Cardiac septum (tissue), 1 donor: ENCODE measurements around the gene HSP90AA1. TPM values are rescaled to one million over a fixed set of nuclear protein-coding genes. Genes with fewer than 3 reads are reported as not detected.
"Not testable (repeated sequence)": the region's sequence is repeated elsewhere in the genome, so short reads cannot be mapped to it uniquely, and the experiment has no call there.

Source experiments
- DNase-seq: peaks from one replicate; pipeline ENCODE4 v3.0.0-alpha.2; 2020; ENCODE audit warnings: low spot score
- intact Hi-C: fragments of 100-400 bp; cut with DNase I; formaldehyde crosslinking; loops from one replicate; pipeline ENCODE4 v1.14.0; 2022
- total RNA-seq: library from RNA; stranded (reverse); fragmentation: NEBNext Ultra II Directional; extraction: Animal tissue kit (Norgen Biotek cat#: 25700); gene quantifications from one replicate; pipeline ENCODE4 v1.2.1, GENCODE V29; 2021
- donor health status: DM: no; HTN: no; CAD: no.

HSP90AA1 gene
- total RNA-seq, 1 donor from 2014 or later: 475 TPM

DNA sequence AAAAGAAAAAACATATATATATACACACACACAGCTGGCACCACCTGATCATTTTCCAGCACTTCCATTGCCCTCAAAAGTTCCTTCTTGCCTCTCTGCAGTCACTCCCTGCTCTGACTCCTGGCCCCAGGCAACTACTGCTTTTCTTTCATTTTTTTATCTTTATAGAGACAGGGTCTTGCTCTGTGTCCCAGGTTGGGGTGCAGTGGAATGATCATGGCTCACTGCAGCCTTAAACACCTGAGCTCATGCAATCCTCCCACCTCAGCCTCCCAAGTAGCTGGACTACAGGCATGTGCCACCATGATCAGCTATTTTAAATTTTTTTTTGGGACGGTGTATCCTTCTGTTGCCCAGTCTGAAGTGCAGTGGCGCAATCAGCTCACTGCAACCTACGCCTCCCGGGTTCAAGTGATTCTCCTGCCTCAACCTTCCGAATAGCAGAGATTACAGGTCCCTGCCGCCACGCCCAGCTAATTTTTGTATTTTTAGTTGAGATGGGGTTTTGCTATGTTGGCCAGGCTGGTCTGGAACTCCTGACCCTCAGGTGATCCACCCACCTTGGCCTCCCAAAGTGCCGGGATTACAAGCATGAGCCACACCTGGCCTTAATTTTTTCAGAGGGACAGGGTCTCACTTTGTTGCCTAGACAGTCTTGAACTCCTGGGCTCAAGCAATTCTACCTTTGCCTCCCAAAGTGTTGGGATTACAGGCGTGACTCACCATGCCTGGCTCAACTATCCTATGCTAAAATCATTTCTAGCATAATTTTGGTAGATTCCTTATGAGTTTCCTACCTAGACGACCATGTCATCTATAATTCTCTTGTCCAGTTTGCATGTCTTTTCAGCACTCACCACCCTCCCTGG is 7.8 kb downstream of the HSP90AA1 start:
- no peak for DNase-seq
- intact Hi-C loops: no loop called here

DNA sequence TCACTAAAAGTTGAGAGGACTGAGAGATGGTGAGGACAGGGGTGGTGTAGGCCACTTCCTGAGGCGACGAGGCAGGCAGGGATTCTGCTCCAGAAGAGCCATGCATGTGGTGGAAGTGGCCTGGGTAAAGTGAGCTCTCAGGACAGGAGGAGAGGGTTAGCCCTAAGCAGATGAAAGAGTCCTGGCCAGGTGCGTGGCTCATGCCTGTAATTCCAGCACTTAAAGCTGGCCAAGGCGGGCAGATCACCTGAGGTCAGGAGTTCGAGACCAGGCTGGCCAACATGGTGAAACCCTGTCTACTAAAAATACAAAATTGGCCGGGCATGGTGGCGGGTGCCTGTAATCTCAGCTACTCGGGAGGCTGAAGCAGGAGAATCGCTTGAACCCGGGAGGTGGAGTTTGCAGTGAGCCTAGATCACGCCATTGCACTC is 8.5 kb downstream of the HSP90AA1 start:
- DNase-seq, intact Hi-C loops: not testable (repeated sequence)

DNA sequence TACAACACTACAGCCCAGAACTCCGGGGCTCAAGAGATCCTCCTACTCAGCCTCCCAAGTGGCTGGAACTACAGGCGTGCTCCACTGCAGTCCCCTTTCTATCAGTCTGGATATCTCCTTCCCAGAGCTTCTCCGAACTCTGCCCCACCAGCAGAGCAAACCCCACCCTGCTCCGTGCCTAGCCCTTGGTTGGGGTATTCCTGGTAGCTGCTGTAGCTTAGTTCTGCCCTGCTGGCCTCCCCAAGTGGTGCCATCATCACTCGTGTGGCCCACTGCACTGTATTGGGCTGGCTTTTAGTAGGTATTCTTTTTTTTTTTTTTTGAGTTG is 9.5 kb downstream of the HSP90AA1 start:
- DNase-seq: no peak
- intact Hi-C loops: no loop called here

DNA sequence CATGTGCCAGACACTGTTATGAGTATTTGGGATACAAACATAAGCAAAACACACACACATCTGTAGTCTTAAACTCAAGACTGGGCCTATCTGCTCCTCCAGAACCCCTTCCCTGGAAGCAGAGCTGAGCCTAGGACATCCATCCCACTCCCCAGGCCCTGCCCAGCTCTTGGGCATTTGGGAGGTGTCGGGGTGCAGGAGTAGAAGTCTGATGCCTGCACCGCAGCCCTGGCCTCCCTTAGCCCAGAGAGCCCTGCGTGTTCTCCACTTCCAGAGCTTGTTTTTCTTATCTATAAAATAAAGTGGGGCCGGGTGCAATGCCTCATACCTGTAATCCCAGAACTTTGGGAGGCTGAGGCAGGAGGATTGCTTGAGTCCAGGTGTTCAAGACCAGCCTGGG is 11.7 kb downstream of the HSP90AA1 start:
- no peak for DNase-seq
- intact Hi-C loops: no loop called here

DNA sequence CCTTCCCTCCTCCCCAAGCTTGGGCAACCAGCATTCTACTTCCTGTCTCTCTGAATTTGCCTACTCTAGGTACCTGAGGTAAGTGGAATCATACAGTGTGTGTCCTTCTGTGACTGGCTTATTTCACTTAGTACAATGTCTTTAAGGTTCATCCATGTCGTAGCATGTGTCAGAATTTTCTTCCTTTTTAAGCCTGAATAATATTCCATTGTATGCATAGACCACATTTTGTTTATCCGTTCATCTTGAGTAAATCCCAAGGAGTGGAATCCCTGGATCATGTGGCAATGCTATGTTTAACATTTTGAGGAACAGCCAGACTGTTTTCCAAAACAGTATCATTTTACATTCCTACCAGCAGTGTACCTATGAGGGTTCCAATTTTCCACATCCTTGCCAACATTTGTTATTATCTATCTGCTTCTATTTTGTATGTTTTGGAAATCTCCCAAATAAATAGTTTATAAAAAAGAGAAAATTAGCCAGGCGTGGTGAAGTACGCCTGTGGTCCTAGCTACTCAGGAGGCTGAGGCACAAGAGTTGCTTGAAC is 12.4 kb downstream of the HSP90AA1 start:
- intact Hi-C loops: no loop called here
- no peak for DNase-seq

DNA sequence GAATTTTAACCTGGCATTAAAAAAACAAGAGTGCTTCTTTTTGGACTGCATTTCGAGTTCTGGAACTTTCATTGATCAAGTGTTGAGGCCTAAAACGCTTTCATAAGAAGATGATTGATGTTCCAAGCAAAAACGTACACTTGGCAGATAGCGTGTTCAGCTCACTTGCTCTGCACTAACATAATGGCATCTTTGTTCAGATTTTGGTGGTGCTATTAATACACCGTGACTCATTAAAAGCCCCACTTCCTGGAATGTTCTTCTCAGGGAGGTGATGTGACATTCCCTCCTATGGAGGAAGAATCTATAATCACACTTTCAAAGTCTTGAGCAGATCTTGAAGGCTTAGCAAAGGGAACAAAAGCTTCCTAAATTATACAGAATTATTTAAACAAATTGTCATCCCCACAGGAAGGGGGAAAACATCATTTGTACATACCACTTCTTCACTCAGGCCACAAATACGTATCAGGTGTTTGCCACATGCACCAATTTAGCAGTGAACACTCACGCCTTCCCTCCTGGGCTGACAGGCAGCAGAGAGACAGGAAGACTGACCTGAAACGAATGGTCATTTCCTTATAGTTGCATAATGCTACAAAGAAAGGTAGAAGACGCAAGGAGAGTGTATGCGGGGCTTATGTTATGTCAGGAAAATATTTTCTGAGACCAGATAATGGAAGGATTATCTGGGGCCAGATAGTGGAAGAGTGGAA is 15.4 kb downstream of the HSP90AA1 start:
- no peak for DNase-seq
- intact Hi-C loops: no loop called here

DNA sequence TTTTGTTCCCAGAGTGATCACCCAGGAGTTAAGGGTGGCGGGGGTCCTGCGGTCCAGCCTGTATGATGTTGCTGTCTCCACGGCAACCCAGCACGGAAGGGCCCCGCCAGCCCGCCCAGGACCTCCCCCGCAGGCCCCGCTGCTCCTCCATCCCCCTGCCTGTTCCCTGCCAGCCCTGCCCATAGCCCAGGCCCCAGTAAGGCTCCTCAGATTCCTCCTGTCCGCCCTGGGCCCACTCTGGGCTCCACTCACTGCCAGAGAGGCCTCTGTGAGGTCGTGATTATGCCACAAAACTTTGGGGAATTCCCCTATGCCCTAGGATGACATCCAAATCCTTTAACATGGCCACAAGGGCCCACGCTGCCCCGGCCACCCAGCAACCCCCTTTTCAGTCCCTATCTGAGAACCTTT is 20.8 kb downstream of the HSP90AA1 start:
- DNase-seq: no peak

DNA sequence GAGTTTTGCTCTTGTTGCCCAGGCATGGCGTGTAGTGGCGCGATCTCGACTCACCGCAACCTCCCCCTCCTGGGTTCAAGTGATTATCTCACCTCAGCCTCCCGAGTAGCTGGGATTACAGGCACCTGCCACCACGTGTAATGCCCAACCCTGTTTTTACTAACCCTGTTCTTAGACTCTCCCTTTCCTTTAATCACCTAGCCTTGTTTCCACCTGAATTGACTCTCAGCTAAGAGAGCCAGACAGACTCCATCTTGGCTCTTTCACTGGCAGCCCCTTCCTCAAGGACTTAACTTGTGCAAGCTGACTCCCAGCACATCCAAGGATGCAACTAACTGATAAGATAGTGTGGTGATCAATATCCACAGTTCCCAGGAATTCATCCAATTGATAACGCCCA is 22.3 kb downstream of the HSP90AA1 start:
- intact Hi-C loops: loop anchor here (5.0 kb wide), 1 partner anchor 33 kb away; no protein-coding TSS in a partner anchor
- not testable (repeated sequence) for DNase-seq

More for the DNA sequence above, 20.8 kb downstream of the HSP90AA1 start:
- intact Hi-C loops: no loop called here

DNA sequence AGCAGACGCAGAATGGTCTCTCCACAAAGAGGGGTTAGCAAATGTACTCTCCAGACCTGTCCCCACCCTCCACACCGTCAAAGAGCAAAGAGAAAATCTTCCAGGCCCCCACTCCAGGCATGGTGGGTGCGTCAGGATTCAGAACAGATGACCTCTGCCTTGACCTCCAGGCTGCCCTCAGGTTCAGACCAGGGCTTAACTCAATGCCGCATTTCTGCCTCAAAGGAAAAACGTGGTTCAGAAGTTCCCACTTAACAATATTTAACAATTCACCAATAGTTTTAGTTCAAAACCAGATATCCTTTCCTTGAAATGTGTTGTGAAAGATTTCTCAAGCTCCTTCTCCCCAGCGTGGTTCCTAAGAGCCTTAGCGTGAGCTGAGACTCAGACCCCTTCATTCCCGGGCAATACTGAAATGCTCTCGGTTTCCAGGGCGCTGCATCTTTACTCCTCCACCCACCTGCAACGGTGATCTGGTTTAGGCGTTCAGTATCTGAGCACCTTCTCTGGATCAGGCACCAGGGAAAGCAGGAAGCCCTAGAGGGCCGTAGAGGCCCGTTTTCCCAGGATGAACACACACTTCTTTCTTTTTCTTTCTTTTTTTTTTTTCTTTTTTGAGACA is 22.9 kb downstream of the HSP90AA1 start:
- no peak for DNase-seq

DNA sequence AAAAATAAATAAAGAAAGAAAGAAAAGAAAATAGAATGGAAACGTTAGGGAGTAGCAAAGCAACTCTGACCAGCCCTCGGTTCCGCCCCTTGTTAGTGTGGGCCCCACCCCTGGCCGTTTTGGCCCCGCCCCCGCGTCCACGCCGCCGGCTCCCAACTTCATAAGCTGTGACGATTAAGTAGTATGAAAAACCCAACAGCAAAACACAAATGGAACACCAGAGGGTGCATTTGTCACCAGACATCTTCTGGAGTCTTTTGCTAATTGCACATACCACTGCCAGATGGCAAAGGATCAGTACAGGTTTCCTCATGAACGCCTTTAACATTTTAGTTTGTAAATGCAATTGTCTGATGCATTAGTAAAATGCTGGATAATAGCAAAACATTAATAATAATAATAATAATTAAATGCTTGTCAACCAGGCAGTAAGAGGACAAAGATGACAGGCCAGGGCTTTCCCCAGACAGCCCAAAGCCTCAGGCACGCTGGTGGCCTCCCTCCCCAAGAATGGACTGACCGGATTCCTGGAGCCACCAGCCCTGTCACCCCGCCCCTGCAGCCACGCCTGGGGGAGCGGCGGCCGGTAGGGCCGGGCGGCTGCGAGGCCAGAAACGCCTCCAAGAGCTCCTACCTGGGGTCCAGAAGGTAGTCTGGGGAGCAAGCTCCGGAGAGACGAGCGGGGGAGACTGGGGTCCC is 23.6 kb downstream of the HSP90AA1 start:
- intact Hi-C loops: loop anchor here (5.0 kb wide), 1 partner anchor 34 kb away; no protein-coding TSS in a partner anchor
- peak; percentile 91 for DNase-seq

More for the DNA sequence above, 22.9 kb downstream of the HSP90AA1 start:
- intact Hi-C loops: loop anchor here (5.0 kb wide), 1 partner anchor 33 kb away; no protein-coding TSS in a partner anchor

DNA sequence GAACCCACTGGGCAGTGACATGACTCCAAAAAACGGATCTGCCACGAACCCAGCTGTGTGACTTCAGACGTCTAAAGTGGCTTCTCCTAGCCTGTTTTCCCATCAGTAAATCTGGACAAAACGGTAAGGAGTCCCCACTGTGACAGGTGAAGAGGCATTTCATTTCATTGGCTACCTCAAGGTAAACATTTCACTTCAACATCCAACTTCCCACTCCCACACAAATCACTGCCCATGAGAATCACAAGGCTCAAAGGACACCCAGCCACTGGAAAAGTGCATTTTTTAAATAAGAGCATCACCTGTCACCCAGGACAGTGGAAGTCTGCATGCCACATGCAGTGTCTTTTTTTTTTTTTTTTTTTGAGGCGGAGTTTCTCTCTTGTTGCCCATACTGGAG is 27.9 kb downstream of the HSP90AA1 start:
- DNase-seq: no peak
- intact Hi-C loops: no loop called here

DNA sequence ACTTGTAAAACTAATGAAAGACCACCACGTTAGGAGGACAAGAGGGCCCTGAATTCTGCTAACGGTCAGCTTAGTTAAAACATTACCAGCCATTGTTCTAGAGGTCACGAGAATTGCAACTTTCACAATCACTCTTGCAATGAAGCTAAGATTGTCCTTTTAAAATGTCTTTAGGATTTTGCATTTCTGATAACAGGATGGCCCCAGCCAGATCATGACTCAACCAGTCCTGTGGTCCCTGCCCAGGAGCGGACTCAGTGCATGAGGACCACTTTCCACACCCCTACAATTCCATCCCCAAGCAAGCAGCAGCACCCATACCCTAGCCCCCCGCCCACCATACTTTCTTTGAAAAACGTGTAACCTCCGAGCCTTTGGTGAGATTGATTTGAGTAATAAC is 28.7 kb downstream of the HSP90AA1 start:
- DNase-seq: no peak
- intact Hi-C loops: no loop called here

DNA sequence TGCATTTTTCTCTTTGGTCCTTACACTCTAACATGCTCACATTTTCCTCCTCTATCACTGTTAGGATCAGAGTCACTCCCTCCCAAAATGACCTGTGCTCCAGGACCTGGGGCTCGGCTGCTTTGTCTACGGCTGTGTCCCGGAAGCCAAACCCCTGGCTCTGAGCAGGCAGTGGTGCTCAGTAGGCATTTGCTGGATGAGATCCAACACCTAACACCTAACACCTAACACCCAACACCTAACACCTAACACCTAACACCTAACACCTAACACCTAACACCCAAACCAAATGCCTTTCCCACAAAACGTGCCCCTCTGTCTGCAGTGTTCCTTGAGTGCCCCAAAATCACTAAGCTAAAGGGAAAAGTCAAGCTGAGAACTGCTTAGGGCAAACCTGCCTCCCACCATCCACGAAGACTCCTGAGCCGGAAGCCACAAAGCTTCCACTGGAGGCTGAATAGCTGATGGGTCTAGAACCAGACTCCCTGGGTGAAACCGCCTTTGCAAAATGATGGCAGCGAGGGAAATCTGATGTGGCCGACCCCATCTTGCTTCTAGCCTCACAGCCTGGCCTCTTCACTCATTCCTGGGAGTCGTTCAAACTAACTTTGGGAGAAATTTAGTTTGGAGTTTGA is 29.2 kb downstream of the HSP90AA1 start:
- DNase-seq: no peak
- intact Hi-C loops: no loop called here

DNA sequence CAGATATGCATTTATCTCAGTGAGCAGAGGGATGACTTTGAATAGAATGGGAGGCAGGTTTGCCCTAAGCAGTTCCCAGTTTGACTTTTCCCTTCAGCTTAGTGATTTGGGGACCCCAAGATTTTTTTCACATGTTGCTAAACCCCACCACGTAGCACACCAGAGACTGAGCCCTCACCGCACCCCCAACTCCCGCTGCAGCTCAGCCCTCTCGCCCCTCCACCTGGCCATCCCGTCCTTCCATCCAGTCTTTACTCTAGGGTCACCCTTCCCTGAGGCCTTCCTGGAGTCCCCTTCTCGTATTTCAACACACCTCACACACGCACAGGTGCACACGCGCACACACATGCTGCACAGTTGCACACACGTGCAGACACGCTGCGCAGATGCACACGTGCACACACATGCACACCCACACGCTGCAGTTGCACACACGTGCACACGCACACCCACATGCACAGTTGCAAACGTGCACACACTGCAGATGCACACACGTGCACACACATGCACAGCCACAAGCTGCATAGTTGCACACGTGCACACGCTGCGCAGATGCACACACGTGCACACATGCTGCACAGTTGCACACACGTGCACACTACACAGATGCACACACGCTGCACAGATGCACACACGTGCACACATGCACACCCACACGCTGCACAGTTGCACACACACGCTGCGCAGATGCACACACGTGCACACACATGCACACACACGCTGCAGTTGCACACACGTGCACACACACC is 30.0 kb downstream of the HSP90AA1 start:
- no peak for DNase-seq
- intact Hi-C loops: no loop called here

DNA sequence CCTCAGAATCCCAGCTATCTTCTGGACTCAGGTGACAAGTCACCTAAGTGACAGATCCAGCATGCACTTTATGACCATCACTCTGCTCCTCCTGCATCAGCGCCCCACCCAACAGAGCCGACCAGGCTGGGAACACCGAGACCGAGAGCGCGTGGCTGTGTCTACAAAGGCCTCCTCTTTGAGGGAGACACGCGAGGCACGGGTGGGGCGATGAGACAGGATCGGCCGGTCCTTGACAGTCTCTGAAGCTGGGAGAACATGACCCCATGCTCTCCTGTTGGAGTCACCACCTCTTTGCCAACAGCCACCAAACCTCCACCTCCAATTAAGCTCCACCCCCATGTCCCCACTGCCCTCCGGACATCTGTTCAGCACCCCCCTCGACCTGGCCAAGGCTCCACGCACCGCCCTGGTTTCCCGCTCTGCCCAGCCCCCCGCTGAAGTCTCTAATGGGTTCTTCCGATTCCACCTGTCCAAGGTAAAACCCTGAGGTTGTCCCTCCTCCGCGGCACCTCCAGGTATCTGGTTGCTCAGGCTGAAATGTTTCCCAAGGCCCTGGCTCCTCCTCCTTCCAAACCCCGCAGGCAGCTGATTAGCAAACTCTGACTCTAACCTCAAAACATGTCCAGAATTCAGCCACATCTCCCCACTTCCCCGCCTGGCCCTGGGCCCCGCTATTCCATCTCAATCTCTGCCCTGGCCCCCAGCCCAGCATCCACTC is 31.5 kb downstream of the HSP90AA1 start:
- intact Hi-C loops: no loop called here
- DNase-seq: no peak

DNA sequence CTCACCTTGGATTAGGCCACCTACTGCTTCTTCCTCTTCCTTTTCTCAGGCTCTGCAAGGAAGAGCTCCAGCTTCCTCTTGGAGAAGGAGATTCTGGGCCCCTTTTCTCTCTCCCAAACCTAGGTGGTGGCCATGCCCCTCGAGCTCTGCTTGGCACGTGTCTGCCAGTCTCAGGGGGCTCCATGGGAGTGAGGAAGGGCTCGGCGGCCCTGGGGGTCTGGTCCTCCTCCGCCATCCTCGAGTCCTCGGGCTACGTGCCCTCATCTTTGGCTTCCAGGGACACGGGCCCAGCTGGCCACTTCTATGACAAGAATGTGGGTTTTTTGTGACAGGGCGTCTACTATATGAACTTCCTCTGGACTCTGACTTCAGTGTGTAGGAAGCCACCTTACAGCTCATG is 34.3 kb downstream of the HSP90AA1 start:
- intact Hi-C loops: no loop called here
- no peak for DNase-seq

DNA sequence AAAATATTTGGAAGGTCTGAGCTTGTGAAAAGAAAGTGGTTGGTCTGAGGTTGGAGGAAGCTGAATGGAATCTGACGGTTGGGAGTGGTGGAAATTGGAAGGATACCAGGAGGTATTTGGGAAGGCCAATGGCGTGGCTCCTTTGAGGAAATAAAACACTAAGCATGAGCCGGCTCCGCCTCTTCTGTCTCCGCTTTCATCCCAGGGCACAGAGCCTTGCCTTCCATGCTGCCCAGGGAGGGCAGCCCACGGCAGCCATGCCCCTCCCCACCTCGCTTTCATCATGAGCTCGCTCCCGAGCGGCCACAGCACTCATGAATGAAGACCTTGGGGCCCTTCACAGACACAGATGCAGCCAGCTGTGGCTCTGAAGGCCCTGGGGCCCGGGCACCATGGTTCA is 36.2 kb downstream of the HSP90AA1 start:
- intact Hi-C loops: no loop called here
- no peak for DNase-seq

DNA sequence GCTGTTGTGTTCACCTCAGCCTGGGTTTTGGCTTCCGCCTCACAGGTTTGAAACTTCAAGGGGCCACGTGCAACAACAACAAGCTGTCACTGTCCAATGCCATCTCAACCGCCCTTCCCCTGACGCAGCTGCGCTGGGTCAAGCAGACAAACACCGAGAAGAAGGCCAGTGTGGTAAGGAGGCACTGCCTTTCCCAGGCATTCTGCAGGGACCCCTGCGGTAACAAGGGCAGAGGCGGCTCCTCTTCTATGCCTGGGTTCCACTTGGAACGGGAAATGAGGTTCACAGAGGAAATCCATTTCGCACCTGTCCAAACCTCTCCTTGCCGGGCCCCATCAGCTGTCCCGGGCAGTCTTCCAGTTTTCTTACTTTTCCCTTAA is 36.8 kb downstream of the HSP90AA1 start:
- intact Hi-C loops: no loop called here
- no peak for DNase-seq
